Sigmoid colon (tissue), 4 donors: ENCODE data around the gene DENND1B.

Experiments used
- CTCF ChIP-seq, 4 experiments: fragments of 450-650 bp in 3 of 4; fragments of 200-600 bp in 1 of 4; IDR thresholded peaks; one replicate each; pipeline ENCODE4 v1.5.1; 2016 to 2019; ENCODE audit warnings: antibody characterized with exemption in 4 of 4, mild to moderate bottlenecking in 3 of 4, moderate library complexity in 2 of 4
- POLR2AphosphoS5 ChIP-seq, 4 donors: sonication (generic); formaldehyde crosslinking; IDR thresholded peaks; one replicate each; pipeline ENCODE4 v1.6.1; 2017; ENCODE audit warnings: antibody characterized with exemption in 4 of 4

GRCh38 chr1:197541411-197541810 is 233.9 kb downstream of the DENND1B start:
- TF ChIP-seq CTCF (IDR thresholded peaks at IDR 0.05) (no peak), POLR2AphosphoS5 (IDR thresholded peaks at IDR 0.05) (no peak)
